Neural cell (in vitro differentiated cells): Measurements from ENCODE around the gene PCNX2. TPM values are rescaled to one million over a fixed set of nuclear protein-coding genes. Genes with fewer than 3 reads are reported as not detected.
"Not testable (repeated sequence)": the region's sequence is repeated elsewhere in the genome, so short reads cannot be mapped to it uniquely, and the experiment has no call there.

Source experiments
- H2AFZ ChIP-seq: fragments of 200-600, 300-800 bp; sonication (generic), shearing (Covaris generic); 2 replicates; pipeline ENCODE4 v1.6.0; 2014; ENCODE audit warnings: low read depth, mild to moderate bottlenecking, antibody characterized with exemption, low read length, moderate library complexity
- H3F3A ChIP-seq: fragments of 200-600 bp; shearing (Covaris generic); 2 replicates; pipeline ENCODE4 v1.6.1; 2016; ENCODE audit warnings: mild to moderate bottlenecking, moderate library complexity, mixed read lengths, antibody characterized with exemption, low read length; ENCODE audit not compliant: insufficient read depth, poor library complexity, severe bottlenecking
- H3K27ac ChIP-seq: fragments of 200-600, 300-800 bp; sonication (generic), shearing (Covaris generic); 2 replicates; pipeline ENCODE4 v1.5.1; 2014; ENCODE audit warnings: mild to moderate bottlenecking, low read length, moderate library complexity
- H3K27me3 ChIP-seq: fragments of 300-800, 200-600 bp; sonication (generic), shearing (Covaris generic); 2 replicates; pipeline ENCODE4 v1.6.0; 2014; ENCODE audit warnings: mild to moderate bottlenecking, low read depth, low read length, moderate library complexity; ENCODE audit not compliant: insufficient read depth
- H3K36me3 ChIP-seq: fragments of 300-800, 200-600 bp; sonication (generic), shearing (Covaris generic); 2 replicates; pipeline ENCODE4 v1.5.1; 2014; ENCODE audit warnings: mild to moderate bottlenecking, antibody characterized with exemption, low read length, moderate library complexity; ENCODE audit not compliant: insufficient read depth
- H3K4me2 ChIP-seq: fragments of 300-800, 200-600 bp; sonication (generic), shearing (Covaris generic); 2 replicates; pipeline ENCODE4 v1.6.0; 2014; ENCODE audit warnings: mild to moderate bottlenecking, low read length
- H3K4me3 ChIP-seq: fragments of 300-800, 200-600 bp; sonication (generic), shearing (Covaris generic); 2 replicates; pipeline ENCODE4 v1.5.1; 2014; ENCODE audit warnings: mild to moderate bottlenecking, low read length, moderate library complexity
- H3K79me2 ChIP-seq: fragments of 200-600 bp; shearing (Covaris generic); replicated peaks from 2 replicates; pipeline ENCODE4 v1.6.0; 2014; ENCODE audit warnings: mild to moderate bottlenecking, low read length, moderate library complexity; ENCODE audit not compliant: insufficient read depth
- H3K9ac ChIP-seq: fragments of 300-800, 200-600 bp; sonication (generic), shearing (Covaris generic); 2 replicates; pipeline ENCODE4 v1.6.1; 2016; ENCODE audit warnings: mild to moderate bottlenecking, low read length, mixed read lengths
- H3K9me2 ChIP-seq: fragments of 200-600 bp; shearing (Covaris generic); 2 replicates; pipeline ENCODE4 v1.6.1; 2016; ENCODE audit warnings: mild to moderate bottlenecking, low read length, mixed read lengths; ENCODE audit not compliant: insufficient read depth
- H3K9me3 ChIP-seq: fragments of 200-600, 300-800 bp; sonication (generic), shearing (Covaris generic); 2 replicates; pipeline ENCODE4 v1.6.1; 2016; ENCODE audit warnings: mild to moderate bottlenecking, mixed run types, low read length, moderate library complexity, mixed read lengths
- H4K20me1 ChIP-seq: fragments of 200-600 bp; shearing (Covaris generic); 2 replicates; pipeline ENCODE4 v1.6.1; 2016; ENCODE audit warnings: mild to moderate bottlenecking, mixed run types; ENCODE audit not compliant: insufficient read depth
- EP300 ChIP-seq: fragments of 450-650 bp; conservative IDR thresholded peaks from 2 replicates; pipeline ENCODE4 v1.6.1; 2014; ENCODE audit warnings: antibody characterized with exemption, mild to moderate bottlenecking, moderate library complexity; ENCODE audit not compliant: poor library complexity, severe bottlenecking
- EZH2 ChIP-seq: fragments of 200-600, 300-800 bp; shearing (Covaris generic), sonication (generic); IDR thresholded peaks from 2 replicates; pipeline ENCODE4 v1.6.1; 2014; ENCODE audit warnings: antibody characterized with exemption, low read length, borderline replicate concordance, mild to moderate bottlenecking; ENCODE audit not compliant: insufficient read depth, poor library complexity, severe bottlenecking
- MXI1 ChIP-seq: fragments of 450-650 bp; conservative IDR thresholded peaks from 2 replicates; pipeline ENCODE4 v1.6.1; 2014; ENCODE audit warnings: antibody characterized with exemption, mild to moderate bottlenecking; ENCODE audit not compliant: poor library complexity, severe bottlenecking
- POLR2AphosphoS5 ChIP-seq: IDR thresholded peaks from 2 replicates; pipeline ENCODE4 v1.6.1; 2012
- RAD21 ChIP-seq: fragments of 450-650 bp; conservative IDR thresholded peaks from 2 replicates; pipeline ENCODE4 v1.6.1; 2014; ENCODE audit warnings: antibody characterized with exemption, mild to moderate bottlenecking, moderate library complexity
- REST ChIP-seq: IDR thresholded peaks from 2 replicates; pipeline ENCODE4 v1.6.1; 2012; ENCODE audit warnings: borderline replicate concordance
- SMC3 ChIP-seq: fragments of 450-650 bp; conservative IDR thresholded peaks from 2 replicates; pipeline ENCODE4 v1.6.1; 2014; ENCODE audit warnings: antibody characterized with exemption, mild to moderate bottlenecking, moderate library complexity; ENCODE audit not compliant: poor library complexity
- TAF1 ChIP-seq: IDR thresholded peaks from 2 replicates; pipeline ENCODE4 v1.6.1; 2012; ENCODE audit warnings: low read depth
- polyA plus RNA-seq: library from polyadenylated mRNA; depleted of rRNA; stranded (reverse); fragments of >200 nt; gene quantifications from 2 replicates; pipeline ENCODE4 v1.2.3, GENCODE V29; 2014
- TF ChIP-seq, protein P1 (sequence below): fragments of 450-650 bp; IDR thresholded peaks from 2 replicates; pipeline ENCODE4 v1.5.1; 2014; ENCODE audit warnings: antibody characterized with exemption, mild to moderate bottlenecking, moderate library complexity; ENCODE audit not compliant: poor library complexity, severe bottlenecking

PCNX2 gene
- polyA plus RNA-seq, 1 donor from 2014 or later = 17.2 TPM

DNA sequence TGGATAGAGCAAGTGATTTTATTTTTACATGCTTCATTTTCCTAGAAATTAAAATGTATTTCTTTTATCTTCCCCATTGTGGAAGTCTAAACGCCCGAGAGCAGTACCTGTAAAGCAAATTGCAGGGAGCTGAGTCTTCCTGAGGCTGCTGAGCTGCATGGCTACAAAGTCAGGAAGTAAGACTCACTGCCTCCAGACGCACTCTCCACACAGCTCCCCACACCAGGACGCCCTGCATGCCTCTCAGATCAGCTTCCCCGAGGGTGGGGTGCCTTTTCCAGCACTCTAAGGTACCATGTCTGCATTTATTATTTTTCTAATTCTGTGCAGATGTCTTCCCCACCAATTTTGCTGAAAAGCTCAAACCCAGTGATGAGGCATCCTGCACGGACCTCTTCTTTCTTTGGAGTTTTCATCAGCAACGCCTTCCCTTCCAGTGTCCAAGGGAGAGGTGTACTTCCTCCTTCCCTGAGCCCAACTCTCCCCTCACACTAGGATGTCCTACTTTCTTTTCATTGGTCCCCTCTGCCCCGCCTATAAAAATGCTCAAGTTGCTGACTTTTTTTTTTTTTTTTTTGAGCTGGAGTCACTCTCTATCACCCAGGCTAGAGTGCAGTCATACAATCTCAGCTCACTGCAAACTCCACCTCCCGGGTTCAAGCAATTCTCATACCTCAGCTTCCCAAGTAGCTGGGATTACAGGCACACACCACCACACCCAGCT lies 114.7 kb downstream of the PCNX2 start (continued):
- TF ChIP-seq, protein P1, sequence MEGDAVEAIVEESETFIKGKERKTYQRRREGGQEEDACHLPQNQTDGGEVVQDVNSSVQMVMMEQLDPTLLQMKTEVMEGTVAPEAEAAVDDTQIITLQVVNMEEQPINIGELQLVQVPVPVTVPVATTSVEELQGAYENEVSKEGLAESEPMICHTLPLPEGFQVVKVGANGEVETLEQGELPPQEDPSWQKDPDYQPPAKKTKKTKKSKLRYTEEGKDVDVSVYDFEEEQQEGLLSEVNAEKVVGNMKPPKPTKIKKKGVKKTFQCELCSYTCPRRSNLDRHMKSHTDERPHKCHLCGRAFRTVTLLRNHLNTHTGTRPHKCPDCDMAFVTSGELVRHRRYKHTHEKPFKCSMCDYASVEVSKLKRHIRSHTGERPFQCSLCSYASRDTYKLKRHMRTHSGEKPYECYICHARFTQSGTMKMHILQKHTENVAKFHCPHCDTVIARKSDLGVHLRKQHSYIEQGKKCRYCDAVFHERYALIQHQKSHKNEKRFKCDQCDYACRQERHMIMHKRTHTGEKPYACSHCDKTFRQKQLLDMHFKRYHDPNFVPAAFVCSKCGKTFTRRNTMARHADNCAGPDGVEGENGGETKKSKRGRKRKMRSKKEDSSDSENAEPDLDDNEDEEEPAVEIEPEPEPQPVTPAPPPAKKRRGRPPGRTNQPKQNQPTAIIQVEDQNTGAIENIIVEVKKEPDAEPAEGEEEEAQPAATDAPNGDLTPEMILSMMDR = no peak

- H3K9me3 ChIP-seq, H3K27ac ChIP-seq, H3K9ac ChIP-seq, H3K4me2 ChIP-seq, H4K20me1 ChIP-seq, H3K27me3 ChIP-seq, H3K4me3 ChIP-seq, H3F3A ChIP-seq, H3K79me2 ChIP-seq, H3K36me3 ChIP-seq, H2AFZ ChIP-seq, H3K9me2 ChIP-seq: not testable (repeated sequence)
These were observed 115.9 kb downstream of the PCNX2 start for GRCh38 chr1:233179638-233180037.

DNA sequence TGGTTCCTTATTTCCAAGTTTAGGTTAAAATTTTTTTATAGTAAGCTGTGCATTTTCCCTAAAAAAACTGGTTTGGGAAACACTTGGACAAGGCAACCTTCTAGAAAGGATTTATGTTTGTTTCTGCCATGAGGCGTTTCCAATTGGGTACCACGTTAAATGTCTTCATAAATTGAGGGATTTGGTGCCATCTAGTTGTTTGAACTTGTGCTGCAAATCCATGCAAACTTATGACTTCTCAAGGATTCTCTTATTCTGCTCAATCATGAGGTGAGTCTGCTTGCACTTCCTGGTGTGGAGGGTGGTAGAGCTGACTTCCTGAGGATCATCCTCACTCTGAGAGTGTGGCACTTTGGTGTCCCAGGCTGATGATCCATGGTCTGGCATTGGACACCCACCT lies 123.3 kb downstream of the PCNX2 start:
- H3F3A ChIP-seq = no peaks in the 10 kb centered on the region
- TF ChIP-seq RAD21 (peak; percentile 10), REST (no peak)
- no peaks in the 10 kb centered on the region for H3K9me2 ChIP-seq
- no peaks in the 10 kb centered on the region for H4K20me1 ChIP-seq
- no peak overlapping the region for H3K9ac ChIP-seq
- no peaks in the 10 kb centered on the region for H3K79me2 ChIP-seq
- H2AFZ ChIP-seq = no peak overlapping the region
- H3K9me3 ChIP-seq = peaks cover 5% of the 10 kb centered on the region
- H3K27me3 ChIP-seq = no peaks in the 10 kb centered on the region
- peaks cover 21% of the 10 kb centered on the region for H3K36me3 ChIP-seq
- no peak overlapping the region for H3K4me3 ChIP-seq
- no peak overlapping the region for H3K27ac ChIP-seq
- H3K4me2 ChIP-seq = no peak overlapping the region

DNA sequence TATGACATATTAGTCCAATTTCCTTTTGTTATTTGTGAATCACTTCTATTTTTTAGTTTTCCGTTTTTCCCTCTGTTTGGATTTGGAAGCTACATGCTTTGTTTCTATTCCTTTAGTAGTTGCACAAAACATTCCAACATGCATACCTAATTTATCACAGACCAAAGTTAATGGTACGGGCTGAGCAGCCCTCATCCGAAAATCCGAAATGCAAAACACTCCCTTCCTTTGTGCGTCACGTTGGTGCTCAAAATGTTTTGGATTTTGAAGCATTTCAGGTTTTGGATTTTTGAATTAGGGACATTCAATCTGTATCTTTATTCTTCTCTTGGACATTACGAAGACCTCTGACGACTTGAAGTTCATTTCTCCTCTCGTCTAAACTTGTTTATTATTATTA lies 124.8 kb downstream of the PCNX2 start:
- H2AFZ ChIP-seq = no peak overlapping the region
- H3K79me2 ChIP-seq = no peaks in the 10 kb centered on the region
- H3K27me3 ChIP-seq = no peaks in the 10 kb centered on the region
- no peak overlapping the region for H3K27ac ChIP-seq
- H4K20me1 ChIP-seq = no peaks in the 10 kb centered on the region
- peaks cover 5% of the 10 kb centered on the region for H3K9me3 ChIP-seq
- H3K9me2 ChIP-seq = no peaks in the 10 kb centered on the region
- H3F3A ChIP-seq = no peaks in the 10 kb centered on the region
- no peak for TF ChIP-seq MXI1
- TF ChIP-seq, protein P1 = no peak
- no peak for TF ChIP-seq EP300
- TF ChIP-seq REST = no peak
- no peak for TF ChIP-seq TAF1
- no peak for TF ChIP-seq RAD21
- TF ChIP-seq EZH2 = no peak
- no peak for TF ChIP-seq POLR2AphosphoS5
- no peak for TF ChIP-seq SMC3
- no peak overlapping the region for H3K4me2 ChIP-seq
- H3K9ac ChIP-seq = no peak overlapping the region
- peaks cover 14% of the 10 kb centered on the region for H3K36me3 ChIP-seq
- H3K4me3 ChIP-seq = no peak overlapping the region
